PC-9 (cell line): ENCODE data around the gene EPX.

Source experiments
- EZH2 ChIP-seq: fragments of 200-600 bp; sonication (generic); IDR thresholded peaks from 2 replicates; pipeline ENCODE4 v1.8.0; 2017; ENCODE audit warnings: antibody characterized with exemption, low read depth
- TF ChIP-seq, protein P1 (sequence below): fragments of 200-600 bp; sonication (generic); conservative IDR thresholded peaks from 2 replicates; pipeline ENCODE4 v1.6.1; 2017; ENCODE audit warnings: mixed run types, antibody characterized with exemption, mild to moderate bottlenecking, moderate library complexity

DNA sequence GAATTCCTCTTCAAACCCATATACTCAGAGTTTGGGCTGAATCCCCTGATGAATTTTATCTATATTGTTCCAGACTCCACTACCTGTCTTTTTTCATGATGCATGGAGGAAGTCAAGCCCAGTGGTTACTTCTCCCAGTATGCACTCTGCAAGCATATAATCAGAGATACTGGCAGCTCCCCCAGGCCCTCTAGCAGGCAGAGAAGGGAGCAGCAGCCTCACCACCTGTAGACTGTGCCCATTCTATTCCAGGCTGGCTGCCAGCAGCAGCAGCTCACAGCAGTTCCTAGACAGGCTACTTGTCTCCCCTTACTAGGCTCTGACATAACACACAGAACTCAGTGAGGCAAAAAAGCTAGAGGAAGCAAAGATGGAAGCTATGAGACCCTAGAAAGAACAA is 23.2 kb downstream of the EPX start:
- TF ChIP-seq, protein P1, sequence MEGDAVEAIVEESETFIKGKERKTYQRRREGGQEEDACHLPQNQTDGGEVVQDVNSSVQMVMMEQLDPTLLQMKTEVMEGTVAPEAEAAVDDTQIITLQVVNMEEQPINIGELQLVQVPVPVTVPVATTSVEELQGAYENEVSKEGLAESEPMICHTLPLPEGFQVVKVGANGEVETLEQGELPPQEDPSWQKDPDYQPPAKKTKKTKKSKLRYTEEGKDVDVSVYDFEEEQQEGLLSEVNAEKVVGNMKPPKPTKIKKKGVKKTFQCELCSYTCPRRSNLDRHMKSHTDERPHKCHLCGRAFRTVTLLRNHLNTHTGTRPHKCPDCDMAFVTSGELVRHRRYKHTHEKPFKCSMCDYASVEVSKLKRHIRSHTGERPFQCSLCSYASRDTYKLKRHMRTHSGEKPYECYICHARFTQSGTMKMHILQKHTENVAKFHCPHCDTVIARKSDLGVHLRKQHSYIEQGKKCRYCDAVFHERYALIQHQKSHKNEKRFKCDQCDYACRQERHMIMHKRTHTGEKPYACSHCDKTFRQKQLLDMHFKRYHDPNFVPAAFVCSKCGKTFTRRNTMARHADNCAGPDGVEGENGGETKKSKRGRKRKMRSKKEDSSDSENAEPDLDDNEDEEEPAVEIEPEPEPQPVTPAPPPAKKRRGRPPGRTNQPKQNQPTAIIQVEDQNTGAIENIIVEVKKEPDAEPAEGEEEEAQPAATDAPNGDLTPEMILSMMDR = no peak
- TF ChIP-seq EZH2 = no peak
